Chondrocyte (in vitro differentiated cells): ENCODE data around the gene PBX4. TPM values are rescaled to one million over a fixed set of nuclear protein-coding genes. Genes with fewer than 3 reads are reported as not detected.

Experiments used
- DNase-seq: peaks from one replicate; pipeline ENCODE4 v3.0.0; 2021; ENCODE audit warnings: mixed read lengths, low spot score
- H3K27ac Mint-ChIP-seq: one replicate; pipeline ENCODE4 v1.8.0; 2021; ENCODE audit warnings: mild to moderate bottlenecking, moderate library complexity, mixed read lengths; ENCODE audit not compliant: unreplicated experiment
- H3K27me3 Mint-ChIP-seq: 2 replicates; pipeline ENCODE4 v1.8.0; 2021; ENCODE audit warnings: low read depth, mixed read lengths
- H3K36me3 Mint-ChIP-seq: 2 replicates; pipeline ENCODE4 v1.8.0; 2021; ENCODE audit warnings: low read depth, mixed read lengths
- H3K4me1 Mint-ChIP-seq: 2 replicates; pipeline ENCODE4 v1.8.0; 2021; ENCODE audit warnings: low read depth, mild to moderate bottlenecking, mixed read lengths
- H3K4me3 Mint-ChIP-seq: one replicate; pipeline ENCODE4 v1.8.0; 2021; ENCODE audit warnings: mild to moderate bottlenecking, moderate library complexity, mixed read lengths; ENCODE audit not compliant: unreplicated experiment
- H3K9me3 Mint-ChIP-seq: 2 replicates; pipeline ENCODE4 v1.8.0; 2021; ENCODE audit warnings: low read depth, mixed read lengths
- total RNA-seq: library from RNA; stranded (reverse); gene quantifications from 3 replicates; pipeline ENCODE4 v1.2.1, GENCODE V29; 2021
- TF ChIP-seq, protein P1 (sequence below): fragments of 200-600 bp; sonication (generic); IDR thresholded peaks from 2 replicates; pipeline ENCODE4 v1.5.0; 2021; ENCODE audit warnings: antibody characterized with exemption, mild to moderate bottlenecking, moderate library complexity

PBX4 gene
- total RNA-seq, 1 donor from 2014 or later, result 1.2 TPM

- H3K36me3 Mint-ChIP-seq, result peaks cover 22% of the 10 kb centered on the region
- TF ChIP-seq, protein P1, sequence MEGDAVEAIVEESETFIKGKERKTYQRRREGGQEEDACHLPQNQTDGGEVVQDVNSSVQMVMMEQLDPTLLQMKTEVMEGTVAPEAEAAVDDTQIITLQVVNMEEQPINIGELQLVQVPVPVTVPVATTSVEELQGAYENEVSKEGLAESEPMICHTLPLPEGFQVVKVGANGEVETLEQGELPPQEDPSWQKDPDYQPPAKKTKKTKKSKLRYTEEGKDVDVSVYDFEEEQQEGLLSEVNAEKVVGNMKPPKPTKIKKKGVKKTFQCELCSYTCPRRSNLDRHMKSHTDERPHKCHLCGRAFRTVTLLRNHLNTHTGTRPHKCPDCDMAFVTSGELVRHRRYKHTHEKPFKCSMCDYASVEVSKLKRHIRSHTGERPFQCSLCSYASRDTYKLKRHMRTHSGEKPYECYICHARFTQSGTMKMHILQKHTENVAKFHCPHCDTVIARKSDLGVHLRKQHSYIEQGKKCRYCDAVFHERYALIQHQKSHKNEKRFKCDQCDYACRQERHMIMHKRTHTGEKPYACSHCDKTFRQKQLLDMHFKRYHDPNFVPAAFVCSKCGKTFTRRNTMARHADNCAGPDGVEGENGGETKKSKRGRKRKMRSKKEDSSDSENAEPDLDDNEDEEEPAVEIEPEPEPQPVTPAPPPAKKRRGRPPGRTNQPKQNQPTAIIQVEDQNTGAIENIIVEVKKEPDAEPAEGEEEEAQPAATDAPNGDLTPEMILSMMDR, result no peak
- no peaks in the 10 kb centered on the region for H3K9me3 Mint-ChIP-seq
- peak; percentile 92 for DNase-seq
- H3K4me3 Mint-ChIP-seq, result no peak overlapping the region
- no peak overlapping the region for H3K27ac Mint-ChIP-seq
- no peaks in the 10 kb centered on the region for H3K27me3 Mint-ChIP-seq
- H3K4me1 Mint-ChIP-seq, result peaks cover 9% of the 10 kb centered on the region
Measured at GRCh38 chr19:19637523-19638251, 19.2 kb upstream of the PBX4 start.

DNA sequence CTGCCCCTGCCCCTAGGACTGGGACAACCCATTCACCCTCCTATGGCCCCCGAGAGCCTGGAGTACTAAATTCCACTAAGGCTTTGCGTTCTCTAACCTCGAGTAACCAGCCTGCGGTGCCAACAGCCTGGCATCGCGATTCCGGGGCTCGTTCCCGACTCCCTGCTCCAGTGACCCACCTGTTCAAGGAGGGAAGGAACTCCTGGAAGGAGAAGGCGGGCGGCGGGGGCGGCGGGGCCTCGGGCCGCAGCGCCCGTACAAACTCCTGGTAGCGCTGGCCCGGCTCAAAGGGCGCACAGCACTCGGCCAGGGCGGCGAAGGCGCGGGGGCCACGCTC lies 18.7 kb upstream of the PBX4 start:
- Mint-ChIP-seq H3K36me3 (peaks cover 22% of the 10 kb centered on the region), H3K27ac (no peak overlapping the region), H3K4me1 (peaks cover 3% of the 10 kb centered on the region), H3K4me3 (no peak overlapping the region), H3K9me3 (no peaks in the 10 kb centered on the region), H3K27me3 (no peaks in the 10 kb centered on the region)
- no peak for DNase-seq
- TF ChIP-seq, protein P1, result no peak

DNA sequence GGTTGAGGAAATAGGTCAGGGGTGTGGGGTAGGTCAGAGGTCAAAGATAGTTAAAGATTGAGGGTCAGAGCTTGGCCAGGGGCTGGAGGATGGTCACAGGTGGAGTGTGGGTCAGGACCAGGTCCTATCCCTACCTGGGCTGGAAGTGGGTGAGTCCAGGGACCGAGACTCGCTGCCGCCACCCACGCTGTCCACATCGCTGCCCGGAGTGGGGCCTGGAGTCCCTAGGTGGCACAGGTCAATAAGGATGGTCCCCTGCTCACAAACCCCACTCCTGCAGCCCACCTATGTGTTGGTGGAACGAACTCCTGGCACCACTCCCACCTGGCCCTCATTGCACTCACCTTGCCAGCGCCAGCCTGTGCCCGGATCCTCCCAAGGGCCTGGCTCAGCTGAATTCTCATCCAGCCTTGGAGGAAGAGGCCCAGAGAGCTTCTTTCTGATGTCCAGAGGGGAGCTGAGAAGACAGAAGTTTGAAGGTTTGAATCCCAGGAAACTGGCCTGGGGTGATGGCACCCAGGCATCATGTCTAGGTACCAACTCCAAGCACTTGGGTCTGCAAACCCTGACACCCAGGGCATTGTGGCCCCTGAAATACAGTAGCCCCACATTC lies 18.2 kb upstream of the PBX4 start:
- peaks cover 22% of the 10 kb centered on the region for H3K36me3 Mint-ChIP-seq
- H3K27ac Mint-ChIP-seq, result no peak overlapping the region
- H3K27me3 Mint-ChIP-seq, result no peaks in the 10 kb centered on the region
- H3K4me3 Mint-ChIP-seq, result no peak overlapping the region
- H3K9me3 Mint-ChIP-seq, result no peaks in the 10 kb centered on the region
- DNase-seq, result no peak
- TF ChIP-seq, protein P1, result no peak
- no peaks in the 10 kb centered on the region for H3K4me1 Mint-ChIP-seq

- DNase-seq, result no peak
Measured at GRCh38 chr19:19635313-19635702, 16.8 kb upstream of the PBX4 start.

GRCh38 chr19:19634516-19635312 lies 16.2 kb upstream of the PBX4 start:
- Mint-ChIP-seq H3K9me3 (no peaks in the 10 kb centered on the region), H3K27ac (no peak overlapping the region), H3K4me1 (no peaks in the 10 kb centered on the region), H3K4me3 (no peak overlapping the region), H3K27me3 (no peaks in the 10 kb centered on the region), H3K36me3 (peaks cover 22% of the 10 kb centered on the region)
- TF ChIP-seq, protein P1, result no peak
- DNase-seq, result no peak

More at GRCh38 chr19:19635313-19635702, 16.8 kb upstream of the PBX4 start:
- H3K36me3 Mint-ChIP-seq, result peaks cover 22% of the 10 kb centered on the region
- no peak overlapping the region for H3K27ac Mint-ChIP-seq
- TF ChIP-seq, protein P1, result no peak
- no peaks in the 10 kb centered on the region for H3K9me3 Mint-ChIP-seq
- no peak overlapping the region for H3K4me3 Mint-ChIP-seq
- H3K27me3 Mint-ChIP-seq, result no peaks in the 10 kb centered on the region
- H3K4me1 Mint-ChIP-seq, result no peaks in the 10 kb centered on the region
